Measurements from ENCODE around the gene HCFC1R1. TPM values are rescaled to one million over a fixed set of nuclear protein-coding genes. Genes with fewer than 3 reads are reported as not detected.

HCFC1R1 gene
- total and polyA plus RNA-seq, 2 experiments from 2014 or later, result 50.8 to 109 TPM

GRCh38 chr16:2974319-2975056 is 49.3 kb downstream of the HCFC1R1 start:
- no peaks in the 10 kb centered on the region for H3K9me3 ChIP-seq (ENCODE audit: low read depth)
- H3K36me3 ChIP-seq, result no peaks in the 10 kb centered on the region

DNA sequence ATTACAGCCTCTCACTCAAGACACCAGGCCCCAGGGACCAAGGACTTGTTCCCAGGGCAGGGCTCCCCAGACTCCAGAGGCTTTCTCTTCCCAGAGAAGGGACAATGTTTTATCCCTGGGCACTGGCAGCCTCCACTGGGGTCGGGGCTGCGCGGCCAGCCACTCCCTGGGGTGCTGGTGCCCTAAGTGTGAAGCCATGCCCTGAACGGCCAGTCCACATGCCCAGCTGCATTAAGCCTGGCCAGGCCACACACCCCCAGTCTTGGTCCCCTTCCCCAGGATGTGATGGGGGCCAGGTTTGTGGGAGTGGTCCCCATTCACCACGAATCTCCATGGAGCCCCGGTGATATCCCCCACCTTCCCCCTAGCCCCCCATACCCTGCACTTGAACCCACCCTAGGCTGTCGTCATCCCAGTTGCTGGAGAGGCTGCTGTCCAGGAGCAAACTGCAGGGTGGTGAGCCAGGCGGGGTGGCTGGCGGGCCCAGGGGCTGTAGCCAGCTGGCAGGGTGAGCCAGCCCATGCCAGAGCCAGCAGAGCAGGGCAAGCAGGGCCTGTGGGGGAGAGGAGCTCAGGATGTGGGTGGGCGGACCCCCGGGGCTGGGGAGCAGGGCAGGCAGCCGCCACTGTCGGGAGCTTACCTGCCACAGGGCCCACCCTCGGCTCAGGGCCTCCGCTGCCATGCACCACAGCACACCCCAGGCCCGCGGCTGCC is 50.0 kb downstream of the HCFC1R1 start:
- H3K36me3 ChIP-seq, result no peaks in the 10 kb centered on the region

More at GRCh38 chr16:2974319-2975056, 49.3 kb downstream of the HCFC1R1 start:
- TF ChIP-seq CTCF (IDR thresholded peaks at IDR 0.05; ENCODE audit: low read depth, low read length), result no peak
- Histone ChIP-seq H3K4me1 (ENCODE audit: low read depth) (no peaks in the 10 kb centered on the region), H3K27ac (no peak overlapping the region), H3K27me3 (no peaks in the 10 kb centered on the region), H3K4me3 (no peak overlapping the region)
- no peak for DNase-seq (ENCODE audit: low read depth in 1 of 2, low spot score in 1 of 2)

GRCh38 chr16:2973093-2973492 is 50.6 kb downstream of the HCFC1R1 start:
- no peak for TF ChIP-seq CTCF (IDR thresholded peaks at IDR 0.05; ENCODE audit: low read depth, low read length)
- no peaks in the 10 kb centered on the region for H3K4me1 ChIP-seq (ENCODE audit: low read depth)
- no peak overlapping the region for H3K4me3 ChIP-seq
- no peak for DNase-seq (ENCODE audit: low read depth in 1 of 2, low spot score in 1 of 2)
- no peaks in the 10 kb centered on the region for H3K9me3 ChIP-seq (ENCODE audit: low read depth)
- H3K27ac ChIP-seq, result no peak overlapping the region
- H3K27me3 ChIP-seq, result no peaks in the 10 kb centered on the region
- no peaks in the 10 kb centered on the region for H3K36me3 ChIP-seq

More for the DNA sequence above, 50.0 kb downstream of the HCFC1R1 start:
- Histone ChIP-seq H3K27ac (no peak overlapping the region), H3K4me3 (no peak overlapping the region), H3K27me3 (no peaks in the 10 kb centered on the region), H3K9me3 (ENCODE audit: low read depth) (no peaks in the 10 kb centered on the region), H3K4me1 (ENCODE audit: low read depth) (no peaks in the 10 kb centered on the region)
- no peak for TF ChIP-seq CTCF (IDR thresholded peaks at IDR 0.05; ENCODE audit: low read depth, low read length)
- DNase-seq (ENCODE audit: low read depth in 1 of 2, low spot score in 1 of 2), result no peak

Other genes starting within 250 kb of the HCFC1R1 start
- gene ELOB, start 246.7 kb downstream of the HCFC1R1 start, total RNA-seq, result 180 and 435 TPM in 2 replicates
- gene ELOB, start 246.7 kb downstream of the HCFC1R1 start, polyA plus RNA-seq, result 606 and 614 TPM in 2 replicates
- gene PRSS33, start 236.4 kb downstream of the HCFC1R1 start, total RNA-seq, result not detected in 2 replicates
- gene PRSS33, start 236.4 kb downstream of the HCFC1R1 start, polyA plus RNA-seq, result not detected in 2 replicates
- not detected in 2 replicates for gene PRSS41, start 225.5 kb downstream of the HCFC1R1 start, total RNA-seq
- not detected in 2 replicates for gene PRSS41, start 225.5 kb downstream of the HCFC1R1 start, polyA plus RNA-seq
- not detected in 2 replicates for gene PRSS21, start 206.7 kb downstream of the HCFC1R1 start, total RNA-seq
- gene PRSS21, start 206.7 kb downstream of the HCFC1R1 start, polyA plus RNA-seq, result not detected in 2 replicates
- not detected in 2 replicates for gene ZG16B, start 193.6 kb downstream of the HCFC1R1 start, total RNA-seq
- gene ZG16B, start 193.6 kb downstream of the HCFC1R1 start, polyA plus RNA-seq, result not detected in 2 replicates
- not detected in 2 replicates for gene PRSS22, start 165.8 kb downstream of the HCFC1R1 start, total RNA-seq
- gene PRSS22, start 165.8 kb downstream of the HCFC1R1 start, polyA plus RNA-seq, result not detected in 2 replicates
- 134 and 148 TPM in 2 replicates for gene FLYWCH2, start 140.7 kb downstream of the HCFC1R1 start, total RNA-seq
- gene FLYWCH2, start 140.7 kb downstream of the HCFC1R1 start, polyA plus RNA-seq, result 59.2 and 66.1 TPM in 2 replicates
- 33.2 and 58.7 TPM in 2 replicates for gene FLYWCH1, start 112.0 kb downstream of the HCFC1R1 start, total RNA-seq
- gene FLYWCH1, start 112.0 kb downstream of the HCFC1R1 start, polyA plus RNA-seq, result 34.7 and 41.1 TPM in 2 replicates
- gene KREMEN2, start 59.7 kb downstream of the HCFC1R1 start, total RNA-seq, result 2.6 and 3.9 TPM in 2 replicates
- 1.3 and 2.5 TPM in 2 replicates for gene KREMEN2, start 59.7 kb downstream of the HCFC1R1 start, polyA plus RNA-seq
- gene PAQR4, start 54.6 kb downstream of the HCFC1R1 start, total RNA-seq, result 3.1 and 9.9 TPM in 2 replicates
- gene PAQR4, start 54.6 kb downstream of the HCFC1R1 start, polyA plus RNA-seq, result 3.9 and 11.0 TPM in 2 replicates
- 26.2 and 28.1 TPM in 2 replicates for gene PKMYT1, start 43.5 kb downstream of the HCFC1R1 start, total RNA-seq
- 30.6 and 36.8 TPM in 2 replicates for gene PKMYT1, start 43.5 kb downstream of the HCFC1R1 start, polyA plus RNA-seq
- 3.2 and 6.3 TPM in 2 replicates for gene CLDN9, start 11.0 kb downstream of the HCFC1R1 start, total RNA-seq
- gene CLDN9, start 11.0 kb downstream of the HCFC1R1 start, polyA plus RNA-seq, result 8.4 and 8.5 TPM in 2 replicates
- 148 and 210 TPM in 2 replicates for gene CLDN6, start 5.8 kb downstream of the HCFC1R1 start, total RNA-seq
- 244 and 344 TPM in 2 replicates for gene CLDN6, start 5.8 kb downstream of the HCFC1R1 start, polyA plus RNA-seq
- 115 and 122 TPM in 2 replicates for gene TNFRSF12A, start 3.6 kb downstream of the HCFC1R1 start, total RNA-seq
- 106 and 142 TPM in 2 replicates for gene TNFRSF12A, start 3.6 kb downstream of the HCFC1R1 start, polyA plus RNA-seq
- 34.8 and 36.9 TPM in 2 replicates for gene THOC6, start 93 bp upstream of the HCFC1R1 start, total RNA-seq
- 61.3 and 65.7 TPM in 2 replicates for gene THOC6, start 93 bp upstream of the HCFC1R1 start, polyA plus RNA-seq
- not detected in 2 replicates for gene BICDL2, start 13.0 kb upstream of the HCFC1R1 start, total RNA-seq
- 0.19 TPM in 1 of 2 replicates, not detected in the other for gene BICDL2, start 13.0 kb upstream of the HCFC1R1 start, polyA plus RNA-seq
- 0.03 TPM in 1 of 2 replicates, not detected in the other for gene MMP25, start 22.6 kb upstream of the HCFC1R1 start, total RNA-seq
- 4.3 and 5.8 TPM in 2 replicates for gene MMP25, start 22.6 kb upstream of the HCFC1R1 start, polyA plus RNA-seq
- 0.66 TPM in 1 of 2 replicates, not detected in the other for gene IL32, start 41.7 kb upstream of the HCFC1R1 start, total RNA-seq
- gene IL32, start 41.7 kb upstream of the HCFC1R1 start, polyA plus RNA-seq, result 0.35 TPM in 1 of 2 replicates, not detected in the other
- gene ZSCAN10, start 75.4 kb upstream of the HCFC1R1 start, total RNA-seq, result 0.42 and 0.78 TPM in 2 replicates
- 0.74 TPM in 1 of 2 replicates, not detected in the other for gene ZSCAN10, start 75.4 kb upstream of the HCFC1R1 start, polyA plus RNA-seq
- gene ZNF205, start 88.6 kb upstream of the HCFC1R1 start, total RNA-seq, result 26.7 and 37.3 TPM in 2 replicates
- gene ZNF205, start 88.6 kb upstream of the HCFC1R1 start, polyA plus RNA-seq, result 13.2 and 14.4 TPM in 2 replicates
- 7.5 and 8.4 TPM in 2 replicates for gene ZNF213, start 111.1 kb upstream of the HCFC1R1 start, total RNA-seq
- 10.1 and 13.6 TPM in 2 replicates for gene ZNF213, start 111.1 kb upstream of the HCFC1R1 start, polyA plus RNA-seq
- not detected in 2 replicates for gene OR1F1, start 164.3 kb upstream of the HCFC1R1 start, total RNA-seq
- gene OR1F1, start 164.3 kb upstream of the HCFC1R1 start, polyA plus RNA-seq, result not detected in 2 replicates
- 12.9 and 13.8 TPM in 2 replicates for gene ZNF200, start 211.2 kb upstream of the HCFC1R1 start, total RNA-seq
- 11.0 and 11.1 TPM in 2 replicates for gene ZNF200, start 211.2 kb upstream of the HCFC1R1 start, polyA plus RNA-seq
- gene MEFV, start 232.7 kb upstream of the HCFC1R1 start, total RNA-seq, result not detected in 2 replicates
- not detected in 2 replicates for gene MEFV, start 232.7 kb upstream of the HCFC1R1 start, polyA plus RNA-seq